Measurements from ENCODE around the gene USP37. TPM values are rescaled to one million over a fixed set of nuclear protein-coding genes. Genes with fewer than 3 reads are reported as not detected.

USP37 gene
- total and polyA plus RNA-seq, 2 of the 13 experiments (the other 11 are each of a cell fraction or from before 2014, with no cell fraction given) = 6.5 to 30.6 TPM

DNA sequence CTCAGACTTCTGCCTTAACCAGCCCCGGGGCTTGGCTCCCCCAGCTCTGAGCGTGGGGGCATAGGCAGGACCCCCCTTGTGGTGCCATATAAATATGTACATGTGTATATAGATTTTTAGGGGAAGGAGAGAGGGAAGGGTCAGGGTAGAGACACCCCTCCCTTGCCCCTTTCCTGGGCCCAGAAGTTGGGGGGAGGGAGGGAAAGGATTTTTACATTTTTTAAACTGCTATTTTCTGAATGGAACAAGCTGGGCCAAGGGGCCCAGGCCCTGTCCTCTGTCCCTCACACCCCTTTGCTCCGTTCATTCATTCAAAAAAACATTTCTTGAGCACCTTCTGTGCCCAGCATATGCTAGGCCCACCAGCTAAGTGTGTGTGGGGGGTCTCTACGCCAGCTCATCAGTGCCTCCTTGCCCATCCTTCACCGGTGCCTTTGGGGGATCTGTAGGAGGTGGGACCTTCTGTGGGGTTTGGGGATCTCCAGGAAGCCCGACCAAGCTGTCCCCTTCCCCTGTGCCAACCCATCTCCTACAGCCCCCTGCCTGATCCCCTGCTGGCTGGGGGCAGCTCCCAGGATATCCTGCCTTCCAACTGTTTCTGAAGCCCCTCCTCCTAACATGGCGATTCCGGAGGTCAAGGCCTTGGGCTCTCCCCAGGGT is 162.9 kb downstream of the USP37 start (continued):
- TF ChIP-seq, protein P1, sequence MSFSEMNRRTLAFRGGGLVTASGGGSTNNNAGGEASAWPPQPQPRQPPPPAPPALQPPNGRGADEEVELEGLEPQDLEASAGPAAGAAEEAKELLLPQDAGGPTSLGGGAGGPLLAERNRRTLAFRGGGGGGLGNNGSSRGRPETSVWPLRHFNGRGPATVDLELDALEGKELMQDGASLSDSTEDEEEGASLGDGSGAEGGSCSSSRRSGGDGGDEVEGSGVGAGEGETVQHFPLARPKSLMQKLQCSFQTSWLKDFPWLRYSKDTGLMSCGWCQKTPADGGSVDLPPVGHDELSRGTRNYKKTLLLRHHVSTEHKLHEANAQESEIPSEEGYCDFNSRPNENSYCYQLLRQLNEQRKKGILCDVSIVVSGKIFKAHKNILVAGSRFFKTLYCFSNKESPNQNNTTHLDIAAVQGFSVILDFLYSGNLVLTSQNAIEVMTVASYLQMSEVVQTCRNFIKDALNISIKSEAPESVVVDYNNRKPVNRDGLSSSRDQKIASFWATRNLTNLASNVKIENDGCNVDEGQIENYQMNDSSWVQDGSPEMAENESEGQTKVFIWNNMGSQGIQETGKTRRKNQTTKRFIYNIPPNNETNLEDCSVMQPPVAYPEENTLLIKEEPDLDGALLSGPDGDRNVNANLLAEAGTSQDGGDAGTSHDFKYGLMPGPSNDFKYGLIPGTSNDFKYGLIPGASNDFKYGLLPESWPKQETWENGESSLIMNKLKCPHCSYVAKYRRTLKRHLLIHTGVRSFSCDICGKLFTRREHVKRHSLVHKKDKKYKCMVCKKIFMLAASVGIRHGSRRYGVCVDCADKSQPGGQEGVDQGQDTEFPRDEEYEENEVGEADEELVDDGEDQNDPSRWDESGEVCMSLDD (CRISPR knock-in tag; IDR thresholded peaks at IDR 0.05; ENCODE audit: borderline replicate concordance) = 0 out of 2 replicates have a peak, but pooled peaks have one; percentile 94
- TF ChIP-seq NFE2L1 (CRISPR knock-in tag; IDR thresholded peaks at IDR 0.05; ENCODE audit: borderline replicate concordance) (0 out of 2 replicates have a peak, but pooled peaks have one; percentile 43), ZNF782 (CRISPR knock-in tag; IDR thresholded peaks at IDR 0.05; ENCODE audit: borderline replicate concordance) (0 out of 2 replicates have a peak, but pooled peaks have one; percentile 17), ZNF501 (CRISPR knock-in tag; IDR thresholded peaks at IDR 0.05) (peak; percentile 78; the same call in 1 of the 2 replicates), MEIS2 (CRISPR knock-in tag; IDR thresholded peaks at IDR 0.05) (peak; percentile 31; the same call in 1 of the 2 replicates), FOXA1 (IDR thresholded peaks at IDR 0.05) (no peak), FOXA1 (CRISPR knock-in tag; IDR thresholded peaks at IDR 0.05) (no peak), ZNF713 (CRISPR knock-in tag; IDR thresholded peaks at IDR 0.05) (peak; percentile 66; the same call in 1 of the 2 replicates), RXRB (CRISPR knock-in tag; IDR thresholded peaks at IDR 0.05; ENCODE audit: borderline replicate concordance) (no peak), RARA (CRISPR knock-in tag; IDR thresholded peaks at IDR 0.05) (peak; percentile 56), MEF2D (CRISPR knock-in tag; IDR thresholded peaks at IDR 0.05) (0 out of 2 replicates have a peak, but pooled peaks have one; percentile 10), FOSL2 (CRISPR knock-in tag; IDR thresholded peaks at IDR 0.05) (peak; percentile 8; the same call in 1 of the 2 replicates), ZNF343 (CRISPR knock-in tag; IDR thresholded peaks at IDR 0.05) (peak; percentile 70; the same call in 1 of the 2 replicates), SOX5 (CRISPR knock-in tag; IDR thresholded peaks at IDR 0.05; ENCODE audit: borderline replicate concordance) (no peak), SAP130 (CRISPR knock-in tag; IDR thresholded peaks at IDR 0.05; ENCODE audit: low read depth) (peak; percentile 5; the same call in 1 of the 2 replicates), ZNF761 (CRISPR knock-in tag; conservative IDR thresholded peaks at IDR 0.05) (0 out of 2 replicates have a peak, but pooled peaks have one; percentile 46), ZSCAN25 (CRISPR knock-in tag; IDR thresholded peaks at IDR 0.05) (0 out of 2 replicates have a peak, but pooled peaks have one; percentile 61), ZNF790 (CRISPR knock-in tag; IDR thresholded peaks at IDR 0.05; ENCODE audit: borderline replicate concordance) (0 out of 2 replicates have a peak, but pooled peaks have one; percentile 59)
- TF ChIP-seq, protein P2, sequence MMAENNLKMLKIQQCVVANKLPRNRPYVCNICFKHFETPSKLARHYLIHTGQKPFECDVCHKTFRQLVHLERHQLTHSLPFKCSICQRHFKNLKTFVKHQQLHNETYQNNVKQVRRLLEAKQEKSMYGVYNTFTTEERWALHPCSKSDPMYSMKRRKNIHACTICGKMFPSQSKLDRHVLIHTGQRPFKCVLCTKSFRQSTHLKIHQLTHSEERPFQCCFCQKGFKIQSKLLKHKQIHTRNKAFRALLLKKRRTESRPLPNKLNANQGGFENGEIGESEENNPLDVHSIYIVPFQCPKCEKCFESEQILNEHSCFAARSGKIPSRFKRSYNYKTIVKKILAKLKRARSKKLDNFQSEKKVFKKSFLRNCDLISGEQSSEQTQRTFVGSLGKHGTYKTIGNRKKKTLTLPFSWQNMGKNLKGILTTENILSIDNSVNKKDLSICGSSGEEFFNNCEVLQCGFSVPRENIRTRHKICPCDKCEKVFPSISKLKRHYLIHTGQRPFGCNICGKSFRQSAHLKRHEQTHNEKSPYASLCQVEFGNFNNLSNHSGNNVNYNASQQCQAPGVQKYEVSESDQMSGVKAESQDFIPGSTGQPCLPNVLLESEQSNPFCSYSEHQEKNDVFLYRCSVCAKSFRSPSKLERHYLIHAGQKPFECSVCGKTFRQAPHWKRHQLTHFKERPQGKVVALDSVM (CRISPR knock-in tag; IDR thresholded peaks at IDR 0.05) = peak; percentile 5; the same call in 1 of the 2 replicates
- TF ChIP-seq, protein P3, sequence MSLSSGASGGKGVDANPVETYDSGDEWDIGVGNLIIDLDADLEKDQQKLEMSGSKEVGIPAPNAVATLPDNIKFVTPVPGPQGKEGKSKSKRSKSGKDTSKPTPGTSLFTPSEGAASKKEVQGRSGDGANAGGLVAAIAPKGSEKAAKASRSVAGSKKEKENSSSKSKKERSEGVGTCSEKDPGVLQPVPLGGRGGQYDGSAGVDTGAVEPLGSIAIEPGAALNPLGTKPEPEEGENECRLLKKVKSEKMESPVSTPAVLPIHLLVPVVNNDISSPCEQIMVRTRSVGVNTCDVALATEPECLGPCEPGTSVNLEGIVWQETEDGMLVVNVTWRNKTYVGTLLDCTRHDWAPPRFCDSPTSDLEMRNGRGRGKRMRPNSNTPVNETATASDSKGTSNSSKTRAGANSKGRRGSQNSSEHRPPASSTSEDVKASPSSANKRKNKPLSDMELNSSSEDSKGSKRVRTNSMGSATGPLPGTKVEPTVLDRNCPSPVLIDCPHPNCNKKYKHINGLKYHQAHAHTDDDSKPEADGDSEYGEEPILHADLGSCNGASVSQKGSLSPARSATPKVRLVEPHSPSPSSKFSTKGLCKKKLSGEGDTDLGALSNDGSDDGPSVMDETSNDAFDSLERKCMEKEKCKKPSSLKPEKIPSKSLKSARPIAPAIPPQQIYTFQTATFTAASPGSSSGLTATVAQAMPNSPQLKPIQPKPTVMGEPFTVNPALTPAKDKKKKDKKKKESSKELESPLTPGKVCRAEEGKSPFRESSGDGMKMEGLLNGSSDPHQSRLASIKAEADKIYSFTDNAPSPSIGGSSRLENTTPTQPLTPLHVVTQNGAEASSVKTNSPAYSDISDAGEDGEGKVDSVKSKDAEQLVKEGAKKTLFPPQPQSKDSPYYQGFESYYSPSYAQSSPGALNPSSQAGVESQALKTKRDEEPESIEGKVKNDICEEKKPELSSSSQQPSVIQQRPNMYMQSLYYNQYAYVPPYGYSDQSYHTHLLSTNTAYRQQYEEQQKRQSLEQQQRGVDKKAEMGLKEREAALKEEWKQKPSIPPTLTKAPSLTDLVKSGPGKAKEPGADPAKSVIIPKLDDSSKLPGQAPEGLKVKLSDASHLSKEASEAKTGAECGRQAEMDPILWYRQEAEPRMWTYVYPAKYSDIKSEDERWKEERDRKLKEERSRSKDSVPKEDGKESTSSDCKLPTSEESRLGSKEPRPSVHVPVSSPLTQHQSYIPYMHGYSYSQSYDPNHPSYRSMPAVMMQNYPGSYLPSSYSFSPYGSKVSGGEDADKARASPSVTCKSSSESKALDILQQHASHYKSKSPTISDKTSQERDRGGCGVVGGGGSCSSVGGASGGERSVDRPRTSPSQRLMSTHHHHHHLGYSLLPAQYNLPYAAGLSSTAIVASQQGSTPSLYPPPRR (CRISPR knock-in tag; IDR thresholded peaks at IDR 0.05; ENCODE audit: borderline replicate concordance) = 0 out of 2 replicates have a peak, but pooled peaks have one; percentile 16

Data from HepG2 (cell line).